HEK293 (cell line): ENCODE results near the gene KRTAP10-10.

ENCODE experiments used
- CTCF ChIA-PET: fragments of 350-600 bp; formaldehyde crosslinking; extraction: SDS; loops from one replicate; lab custom pipeline; 2021; ENCODE audit warnings: antibody characterized with exemption; lab: Yijun Ruan, JAX
- POLR2A ChIA-PET: fragments of 300-600 bp; formaldehyde crosslinking; extraction: SDS; loops from one replicate; lab custom pipeline; 2020; ENCODE audit warnings: antibody characterized with exemption, inconsistent platforms; lab: Yijun Ruan, JAX
- H3K27ac ChIP-seq: fragments of 200-500 bp; sonication (Bioruptor generic); 2 replicates; pipeline ENCODE4 v1.5.1; 2014; ENCODE audit warnings: low read depth, low read length, control low read depth, inconsistent platforms; ENCODE audit errors: extremely low read depth
- H3K36me3 ChIP-seq, 2 experiments: fragments of 200-500 bp in 1 of 2; sonication (Bioruptor generic) in 1 of 2; 1 replicate in 1 of 2; 2 replicates in 1 of 2; pipeline ENCODE4 v1.5.1; 2014 to 2017; ENCODE audit warnings: inconsistent platforms in 2 of 2, low read length in 2 of 2; ENCODE audit not compliant: control insufficient read depth in 2 of 2, insufficient read depth in 1 of 2
- H3K4me1 ChIP-seq: fragments of 200-500 bp; sonication (Bioruptor generic); 2 replicates; pipeline ENCODE4 v1.5.1; 2014; ENCODE audit warnings: mild to moderate bottlenecking, low read length, inconsistent platforms; ENCODE audit not compliant: control insufficient read depth, insufficient read depth
- H3K4me3 ChIP-seq: 2 replicates; pipeline ENCODE4 v1.5.1; 2011; ENCODE audit warnings: low read depth, mild to moderate bottlenecking, control low read depth, low read length, moderate library complexity
- H3K9me3 ChIP-seq: fragments of 200-500 bp; sonication (Bioruptor generic); 2 replicates; pipeline ENCODE4 v1.5.1; 2014; ENCODE audit warnings: low read depth, low read length, inconsistent platforms; ENCODE audit not compliant: control insufficient read depth, insufficient read depth
- GLIS1 ChIP-seq: fragments of 450-650 bp; formaldehyde crosslinking; IDR thresholded peaks from 2 replicates; pipeline ENCODE4 v1.5.1; 2016; ENCODE audit warnings: missing biosample characterization, missing genetic modification characterization
- OSR2 ChIP-seq: fragments of 450-650 bp; formaldehyde crosslinking; IDR thresholded peaks from 2 replicates; pipeline ENCODE4 v1.5.1; 2016; ENCODE audit warnings: missing biosample characterization, missing genetic modification characterization
- PBX3 ChIP-seq: sonication (generic); formaldehyde crosslinking; IDR thresholded peaks from 2 replicates; pipeline ENCODE4 v1.8.1; 2022; ENCODE audit warnings: mild to moderate bottlenecking, moderate library complexity, missing genetic modification reagents
- PRDM10 ChIP-seq: fragments of 450-650 bp; formaldehyde crosslinking; IDR thresholded peaks from 2 replicates; pipeline ENCODE4 v1.5.1; 2016; ENCODE audit warnings: missing biosample characterization, missing genetic modification characterization
- SCRT2 ChIP-seq: fragments of 450-650 bp; formaldehyde crosslinking; IDR thresholded peaks from 2 replicates; pipeline ENCODE4 v1.5.1; 2016; ENCODE audit warnings: missing biosample characterization, missing genetic modification characterization
- ZBTB48 ChIP-seq: fragments of 450-650 bp; formaldehyde crosslinking; IDR thresholded peaks from 2 replicates; pipeline ENCODE4 v1.5.1; 2016; ENCODE audit warnings: missing biosample characterization, missing genetic modification characterization
- ZNF146 ChIP-seq: fragments of 450-650 bp; formaldehyde crosslinking; IDR thresholded peaks from 2 replicates; pipeline ENCODE4 v1.5.1; 2016; ENCODE audit warnings: missing biosample characterization, missing genetic modification characterization
- ZNF23 ChIP-seq: fragments of 450-650 bp; formaldehyde crosslinking; IDR thresholded peaks from 2 replicates; pipeline ENCODE4 v1.5.1; 2016; ENCODE audit warnings: missing biosample characterization, missing genetic modification characterization, borderline replicate concordance
- ZNF24 ChIP-seq: fragments of 450-650 bp; formaldehyde crosslinking; IDR thresholded peaks from 2 replicates; pipeline ENCODE4 v1.5.1; 2016; ENCODE audit warnings: missing biosample characterization, missing genetic modification characterization
- ZNF26 ChIP-seq: fragments of 450-650 bp; formaldehyde crosslinking; IDR thresholded peaks from 2 replicates; pipeline ENCODE4 v1.5.1; 2016; ENCODE audit warnings: missing biosample characterization, missing genetic modification characterization
- ZNF311 ChIP-seq: fragments of 450-650 bp; formaldehyde crosslinking; IDR thresholded peaks from 2 replicates; pipeline ENCODE4 v1.5.1; 2017; ENCODE audit warnings: missing biosample characterization, missing genetic modification characterization, borderline replicate concordance
- ZNF324 ChIP-seq: fragments of 450-650 bp; formaldehyde crosslinking; IDR thresholded peaks from 2 replicates; pipeline ENCODE4 v1.5.1; 2016; ENCODE audit warnings: missing biosample characterization, missing genetic modification characterization
- ZNF398 ChIP-seq: fragments of 450-650 bp; formaldehyde crosslinking; IDR thresholded peaks from 2 replicates; pipeline ENCODE4 v1.5.1; 2017; ENCODE audit warnings: missing biosample characterization, missing genetic modification characterization
- ZNF585B ChIP-seq: fragments of 450-650 bp; formaldehyde crosslinking; IDR thresholded peaks from 2 replicates; pipeline ENCODE4 v1.5.1; 2016; ENCODE audit warnings: missing biosample characterization, missing genetic modification characterization
- ZNF596 ChIP-seq: fragments of 450-650 bp; IDR thresholded peaks from 2 replicates; pipeline ENCODE4 v1.5.0; 2018; ENCODE audit warnings: missing biosample characterization, mild to moderate bottlenecking, missing genetic modification characterization, moderate library complexity
- ZNF664 ChIP-seq: fragments of 450-650 bp; formaldehyde crosslinking; IDR thresholded peaks from 2 replicates; pipeline ENCODE4 v1.5.1; 2016; ENCODE audit warnings: missing biosample characterization, missing genetic modification characterization
- ZSCAN5A ChIP-seq: fragments of 450-650 bp; formaldehyde crosslinking; IDR thresholded peaks from 2 replicates; pipeline ENCODE4 v1.5.1; 2016; ENCODE audit warnings: missing biosample characterization, missing genetic modification characterization
- TF ChIP-seq, protein P1 (sequence below): fragments of 450-650 bp; formaldehyde crosslinking; IDR thresholded peaks from 2 replicates; pipeline ENCODE4 v1.5.1; 2016; ENCODE audit warnings: missing biosample characterization, missing genetic modification characterization
- TF ChIP-seq, protein P2 (sequence below): fragments of 450-650 bp; formaldehyde crosslinking; IDR thresholded peaks from 2 replicates; pipeline ENCODE4 v1.5.1; 2016; ENCODE audit warnings: missing biosample characterization, missing genetic modification characterization

Gene KRTAP10-10

GRCh38 chr21:44677881-44678280 is 40.7 kb downstream of the KRTAP10-10 start (continued):
- no peak for TF ChIP-seq ZNF398 (tag by site-specific recombination)
- TF ChIP-seq PRDM10 (tag by site-specific recombination), result no peak
- TF ChIP-seq GLIS1, result no peak
- no peak for TF ChIP-seq ZNF585B
- no peak for TF ChIP-seq ZNF23

GRCh38 chr21:44681152-44681551 is 44.0 kb downstream of the KRTAP10-10 start:
- Histone ChIP-seq H3K9me3 (no peaks in the 10 kb centered on the region), H3K36me3 (no peaks in the 10 kb centered on the region), H3K27ac (no peak overlapping the region), H3K4me3 (no peak overlapping the region), H3K4me1 (no peaks in the 10 kb centered on the region)
- CTCF ChIA-PET, result interaction anchor here (0.7 kb wide), 1 partner anchor 80 kb away, joined by 4 read pairs; no protein-coding TSS in a partner anchor
- POLR2A ChIA-PET, result no interaction called here
- TF ChIP-seq ZSCAN5A (tag by site-specific recombination) (no peak), ZBTB48 (tag by site-specific recombination) (no peak), PBX3 (CRISPR knock-in tag) (no peak), ZNF324 (tag by site-specific recombination) (no peak), OSR2 (tag by site-specific recombination) (no peak), ZNF146 (no peak), SCRT2 (tag by site-specific recombination) (no peak), ZNF596 (tag by site-specific recombination) (no peak), ZNF24 (no peak), ZNF664 (tag by site-specific recombination) (no peak), ZNF311 (tag by site-specific recombination) (no peak), ZNF26 (no peak)
- TF ChIP-seq, protein P1, sequence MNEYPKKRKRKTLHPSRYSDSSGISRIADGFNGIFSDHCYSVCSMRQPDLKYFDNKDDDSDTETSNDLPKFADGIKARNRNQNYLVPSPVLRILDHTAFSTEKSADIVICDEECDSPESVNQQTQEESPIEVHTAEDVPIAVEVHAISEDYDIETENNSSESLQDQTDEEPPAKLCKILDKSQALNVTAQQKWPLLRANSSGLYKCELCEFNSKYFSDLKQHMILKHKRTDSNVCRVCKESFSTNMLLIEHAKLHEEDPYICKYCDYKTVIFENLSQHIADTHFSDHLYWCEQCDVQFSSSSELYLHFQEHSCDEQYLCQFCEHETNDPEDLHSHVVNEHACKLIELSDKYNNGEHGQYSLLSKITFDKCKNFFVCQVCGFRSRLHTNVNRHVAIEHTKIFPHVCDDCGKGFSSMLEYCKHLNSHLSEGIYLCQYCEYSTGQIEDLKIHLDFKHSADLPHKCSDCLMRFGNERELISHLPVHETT (tag by site-specific recombination), result no peak
- TF ChIP-seq, protein P2, sequence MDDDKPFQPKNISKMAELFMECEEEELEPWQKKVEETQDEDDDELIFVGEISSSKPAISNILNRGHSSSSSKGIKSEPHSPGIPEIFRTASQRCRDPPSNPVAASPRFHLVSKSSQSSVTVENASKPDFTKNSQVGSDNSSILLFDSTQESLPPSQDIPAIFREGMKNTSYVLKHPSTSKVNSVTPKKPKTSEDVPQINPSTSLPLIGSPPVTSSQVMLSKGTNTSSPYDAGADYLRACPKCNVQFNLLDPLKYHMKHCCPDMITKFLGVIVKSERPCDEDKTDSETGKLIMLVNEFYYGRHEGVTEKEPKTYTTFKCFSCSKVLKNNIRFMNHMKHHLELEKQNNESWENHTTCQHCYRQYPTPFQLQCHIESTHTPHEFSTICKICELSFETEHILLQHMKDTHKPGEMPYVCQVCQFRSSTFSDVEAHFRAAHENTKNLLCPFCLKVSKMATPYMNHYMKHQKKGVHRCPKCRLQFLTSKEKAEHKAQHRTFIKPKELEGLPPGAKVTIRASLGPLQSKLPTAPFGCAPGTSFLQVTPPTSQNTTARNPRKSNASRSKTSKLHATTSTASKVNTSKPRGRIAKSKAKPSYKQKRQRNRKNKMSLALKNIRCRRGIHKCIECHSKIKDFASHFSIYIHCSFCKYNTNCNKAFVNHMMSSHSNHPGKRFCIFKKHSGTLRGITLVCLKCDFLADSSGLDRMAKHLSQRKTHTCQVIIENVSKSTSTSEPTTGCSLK, result no peak
